Skin of body (tissue), 3 donors: Measurements from ENCODE around the gene PDE8A. TPM values are rescaled to one million over a fixed set of nuclear protein-coding genes. Genes with fewer than 3 reads are reported as not detected.
"Not testable (repeated sequence)": the region's sequence is repeated elsewhere in the genome, so short reads cannot be mapped to it uniquely, and the experiment has no call there.

ENCODE experiments used
- DNase-seq: peaks from one replicate; lab custom pipeline; 2025; lab: John Stamatoyannopoulos, UW
- small RNA-seq: library from RNA; depleted of rRNA; stranded (forward); fragments of <200 nt; gene quantifications from one replicate; pipeline ENCODE3, GENCODE V24; 2014; ENCODE audit warnings: low replicate concordance
- total RNA-seq: library from RNA; depleted of rRNA; stranded (reverse); fragments of >200 nt; gene quantifications from one replicate; pipeline ENCODE4 v1.2.3, GENCODE V29; 2014

PDE8A gene
- total RNA-seq, 1 donor from 2014 or later = 52.2 TPM

DNA sequence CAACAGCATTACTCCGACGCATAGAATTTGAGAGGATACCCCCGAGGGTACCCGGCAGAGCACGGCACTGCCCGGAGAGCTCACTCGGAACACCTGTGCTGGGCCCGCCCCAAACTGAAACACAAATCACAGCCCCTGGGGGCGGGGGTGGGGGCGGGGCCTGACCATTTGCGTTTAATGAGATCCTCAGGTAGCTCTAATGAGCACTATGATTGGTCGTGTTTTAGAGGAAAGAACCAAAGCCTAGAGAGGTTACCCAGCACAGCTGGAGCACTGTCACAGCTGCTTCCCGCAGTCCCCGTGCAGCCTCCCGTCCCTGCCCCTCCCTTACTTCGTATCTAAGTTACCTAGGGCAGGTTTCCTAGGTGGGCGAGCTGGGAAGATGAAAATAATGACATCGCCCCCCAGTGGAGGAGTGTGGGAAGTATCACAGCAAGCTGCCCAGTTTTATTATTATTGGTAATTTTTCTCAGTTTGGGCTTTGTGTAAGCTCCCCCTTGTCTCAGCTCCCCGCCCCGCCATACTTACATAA lies 187.1 kb downstream of the PDE8A start:
- no peak for DNase-seq

DNA sequence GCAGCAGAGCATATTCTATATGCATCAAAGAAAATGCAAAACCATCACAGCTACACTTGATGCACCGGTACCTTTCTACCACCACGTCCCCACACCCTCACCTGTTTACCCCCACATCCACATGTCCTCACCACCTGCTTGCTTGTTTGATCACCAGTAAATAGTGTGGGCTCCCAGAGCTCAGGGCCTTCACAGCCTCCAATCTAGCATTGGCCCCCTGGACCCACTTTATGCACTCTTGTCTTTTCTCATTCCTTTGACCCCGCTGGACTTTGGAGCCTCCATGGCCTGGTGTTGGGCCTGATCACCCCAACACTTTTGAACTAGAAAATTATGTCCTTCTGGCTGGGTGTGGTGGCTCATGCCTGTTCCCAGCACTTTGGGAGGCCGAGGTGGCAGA lies 190.1 kb downstream of the PDE8A start:
- no peak for DNase-seq

DNA sequence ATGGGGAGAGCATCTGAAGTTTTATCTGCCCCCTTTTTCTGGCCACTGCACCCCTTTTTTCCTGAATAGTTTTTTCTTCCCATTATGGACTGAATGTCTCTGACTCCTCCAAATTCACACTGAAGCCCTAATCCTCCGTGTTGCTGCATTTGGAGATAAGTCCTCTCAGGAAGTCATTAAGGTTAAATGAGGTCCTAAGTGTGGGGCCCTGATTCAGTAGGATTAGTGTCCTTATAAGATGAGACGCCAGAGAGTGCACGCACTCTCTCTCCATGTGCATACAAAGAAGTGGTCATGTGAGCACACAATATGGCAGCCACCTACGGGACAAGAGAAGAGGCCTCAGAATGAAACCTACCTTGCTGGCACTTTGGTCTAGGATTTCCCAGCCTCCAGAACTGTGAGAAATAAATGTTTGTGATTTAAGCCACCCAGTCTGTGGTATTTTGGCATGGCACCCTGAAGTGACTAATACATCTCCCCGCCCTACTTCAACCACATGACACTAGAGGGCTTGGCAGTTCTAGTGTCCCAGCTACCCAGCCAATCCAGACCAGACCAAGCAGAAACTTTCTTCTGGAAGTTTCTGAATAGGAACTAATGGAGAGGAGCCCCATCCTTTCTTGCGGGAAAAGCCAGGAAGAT lies 191.3 kb downstream of the PDE8A start:
- no peak for DNase-seq

DNA sequence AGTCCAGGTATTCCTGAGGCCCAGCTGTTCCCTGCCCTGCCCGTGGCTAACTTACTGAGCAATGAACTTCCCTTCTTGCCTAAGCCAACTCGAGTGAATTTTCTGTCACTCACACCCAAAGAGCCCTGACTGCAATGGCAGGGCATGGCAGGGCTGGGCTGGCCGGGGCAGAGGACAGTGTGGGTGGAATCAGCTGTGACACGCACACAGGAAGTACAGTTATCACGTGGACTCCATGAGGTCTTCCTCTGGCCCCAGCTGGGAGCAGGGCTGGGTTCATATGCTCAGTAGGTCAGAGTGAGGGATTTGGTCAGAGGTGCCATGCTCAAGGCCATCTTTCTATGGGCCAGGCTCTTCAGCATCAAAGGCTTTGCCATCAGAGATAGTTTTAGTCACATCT lies 192.0 kb downstream of the PDE8A start:
- DNase-seq = not testable (repeated sequence)

DNA sequence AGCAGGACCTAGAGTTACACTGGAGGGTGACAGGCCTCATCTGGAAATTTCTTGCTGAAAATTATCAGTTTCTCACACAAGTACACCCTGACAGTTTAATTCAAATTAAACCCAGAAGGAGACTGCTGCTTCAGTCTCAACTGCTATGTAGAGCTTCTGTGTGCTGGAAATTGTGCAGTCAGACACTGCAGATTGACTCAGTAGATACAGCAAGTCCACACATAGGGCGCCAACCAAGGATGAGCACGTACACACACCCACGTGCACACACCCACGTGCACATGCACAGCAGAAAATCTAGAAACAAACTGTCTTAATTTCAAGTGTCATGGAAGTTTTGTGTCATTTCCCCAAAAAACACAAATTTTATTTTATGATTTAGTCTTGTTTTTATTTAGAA lies 192.9 kb downstream of the PDE8A start:
- no peak for DNase-seq

DNA sequence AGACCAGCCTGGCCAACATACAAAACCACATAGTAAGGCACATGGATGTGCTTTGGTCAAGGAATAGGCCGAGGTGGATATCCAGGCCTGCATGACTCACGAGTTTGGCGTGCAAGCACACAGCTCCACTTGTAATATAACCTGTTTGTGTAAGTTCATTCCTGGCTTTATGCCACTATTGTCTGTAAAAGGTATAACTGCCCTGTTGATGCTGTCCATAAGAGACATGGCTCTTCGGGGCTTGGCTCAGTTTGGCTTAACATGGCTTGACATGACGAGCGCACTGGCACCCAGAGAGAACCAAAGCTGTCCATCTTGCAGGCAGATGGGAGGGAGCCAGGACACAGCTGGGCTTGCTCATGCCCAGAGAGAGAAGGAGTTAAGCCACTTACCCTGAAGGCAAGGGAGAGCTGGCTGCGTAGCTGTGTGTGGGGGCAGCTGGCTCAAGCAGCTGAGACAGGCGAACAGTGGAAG lies 195.4 kb downstream of the PDE8A start:
- not testable (repeated sequence) for DNase-seq

DNA sequence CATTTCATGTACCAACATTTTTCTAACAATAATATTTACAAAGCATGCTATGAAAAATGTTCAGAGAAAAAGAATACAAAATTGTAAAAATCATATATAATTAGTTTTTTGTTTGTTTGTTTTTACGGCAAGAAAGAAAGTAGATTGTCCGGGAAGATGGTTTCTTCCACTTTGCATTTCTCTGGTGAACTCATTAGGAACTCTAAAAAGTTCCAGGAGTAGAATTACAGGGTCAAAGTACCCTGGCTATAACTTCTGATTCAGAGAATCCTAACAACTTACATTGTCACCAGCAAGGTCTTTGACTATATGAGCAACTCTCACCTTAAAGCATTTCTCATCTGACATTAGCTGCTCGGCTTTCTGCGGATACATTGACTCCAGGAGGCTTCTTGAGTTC lies 196.7 kb downstream of the PDE8A start:
- DNase-seq = no peak

DNA sequence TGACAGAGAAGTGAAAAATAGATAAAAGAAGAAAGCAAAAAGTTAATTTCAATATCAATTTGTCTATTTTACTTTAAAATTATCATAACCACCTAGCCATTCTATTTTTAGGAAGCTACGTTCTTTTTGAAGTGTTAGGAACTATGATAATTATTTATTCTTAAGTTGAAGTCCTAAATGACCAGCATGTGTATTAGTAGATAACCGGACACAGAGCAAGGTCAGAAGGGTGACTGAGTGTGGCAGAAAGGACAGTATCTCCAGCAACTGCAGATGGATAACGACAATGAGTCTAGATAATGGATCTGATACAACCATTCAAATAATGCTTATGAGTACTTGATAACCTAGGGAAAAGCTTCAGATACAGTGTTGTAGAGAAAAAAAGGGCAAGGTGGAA lies 198.0 kb downstream of the PDE8A start:
- no peak for DNase-seq

DNA sequence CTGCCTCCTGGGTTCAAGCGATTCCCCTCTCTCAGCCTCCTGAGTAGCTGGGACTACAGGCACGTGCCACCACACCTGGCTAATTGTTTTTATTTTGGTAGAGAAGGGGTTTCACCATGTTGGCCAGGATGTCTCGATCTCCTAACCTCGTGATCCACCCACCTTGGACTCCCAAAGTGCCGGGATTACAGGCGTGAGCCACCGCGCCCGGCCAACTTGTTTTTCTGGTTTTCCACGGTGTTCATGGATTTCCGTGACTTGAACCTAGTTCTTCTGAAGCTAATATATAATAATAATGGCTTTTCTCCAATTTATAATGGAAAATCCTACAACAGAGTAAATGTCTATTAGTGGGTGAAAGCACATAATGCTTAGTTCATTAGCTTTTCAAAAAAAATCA lies 203.7 kb downstream of the PDE8A start:
- DNase-seq = not testable (repeated sequence)

DNA sequence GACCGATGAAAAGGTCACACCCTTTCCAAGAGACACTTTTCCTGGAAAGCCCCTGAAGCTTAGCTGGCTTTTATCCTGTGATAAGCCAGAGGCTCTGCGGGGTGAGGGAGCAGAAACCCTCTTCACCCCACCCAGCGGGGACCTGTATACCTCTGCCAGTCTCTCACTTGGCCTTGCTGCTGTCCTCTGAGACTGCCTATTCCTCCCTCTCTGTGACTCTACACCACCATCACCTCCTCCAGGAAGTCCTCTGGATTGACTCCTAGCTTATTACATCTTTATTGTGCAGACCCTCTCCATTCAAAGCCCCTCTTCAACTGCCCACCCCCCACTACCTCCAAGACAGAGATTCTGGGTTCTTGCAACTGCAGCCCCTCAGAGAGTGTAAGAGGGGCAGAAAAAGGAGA lies 206.5 kb downstream of the PDE8A start:
- not testable (repeated sequence) for DNase-seq

Small RNA genes within 50 kb of the gene (small RNA-seq; reads per million reads assigned to genes)
- gene AC044860.2 = not detected
- not detected for gene RNU6-339P
- gene RNU6-796P = not detected

Other genes starting within 250 kb of the PDE8A start
- 9.4 TPM for gene ZNF592, start 233.3 kb upstream of the PDE8A start, total RNA-seq
- gene ALPK3, start 164.5 kb upstream of the PDE8A start, total RNA-seq = 7.5 TPM
- not detected for gene SLC28A1, start 97.2 kb upstream of the PDE8A start, total RNA-seq